ENCODE data around the gene TMC1. TPM values are rescaled to one million over a fixed set of nuclear protein-coding genes. Genes with fewer than 3 reads are reported as not detected.

TMC1 gene
- total and polyA plus RNA-seq, 12 donors = 0.01 to 0.67 (median 0.43) TPM; not detected in 6

DNA sequence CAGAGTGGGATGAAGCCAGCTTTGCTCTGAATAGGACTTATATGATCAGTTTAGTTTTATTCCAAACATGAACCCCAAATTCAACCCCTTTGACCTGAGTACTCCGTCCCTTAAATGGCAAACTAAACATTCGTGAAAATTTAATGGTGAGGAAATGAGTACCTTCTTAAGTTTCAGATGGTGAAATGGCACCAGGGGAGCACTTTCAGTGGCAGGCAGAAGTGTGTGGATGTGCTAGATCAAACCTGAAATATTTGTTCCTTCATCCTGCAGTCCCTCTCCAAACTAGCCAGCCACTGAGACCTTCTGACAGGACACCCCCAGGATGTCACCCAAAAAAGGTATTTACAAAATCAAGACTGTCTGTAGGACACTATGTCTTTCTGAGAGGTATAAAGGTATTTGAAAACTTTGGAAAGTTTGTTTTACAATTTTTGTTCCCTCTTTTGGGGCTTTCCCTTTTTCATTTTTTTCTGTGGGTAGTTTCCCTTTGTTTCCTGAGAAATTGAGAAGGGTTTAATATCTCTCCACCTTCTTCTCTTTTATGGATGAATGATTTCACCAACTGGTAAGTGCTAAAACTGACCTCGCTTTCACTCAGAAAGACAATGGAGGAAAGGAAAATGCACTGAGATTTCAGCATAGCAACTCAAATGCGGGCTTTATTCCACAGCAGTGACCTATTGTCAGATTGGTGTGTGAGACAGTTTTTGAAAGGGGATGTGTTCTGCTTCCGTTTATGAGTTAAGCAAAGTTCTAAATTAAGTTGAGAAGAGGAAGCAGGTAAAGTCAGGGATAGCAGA, 127.1 kb downstream of the TMC1 start:
- Histone ChIP-seq H3K9me3 (no peaks in the 10 kb centered on the region), H3K27me3 (no peaks in the 10 kb centered on the region), H3K4me3 (no peak overlapping the region), H3K36me3 (no peaks in the 10 kb centered on the region), H3K27ac (no peak overlapping the region), H3K4me1 (no peaks in the 10 kb centered on the region)
- 67 to 71% methylated on average over 5 of the region's 5 CpGs for WGBS, 2 donors
- intact Hi-C loops (cut with DNase I) = no loop called here
- ATAC-seq (no peak), DNase-seq (no peak)
- TF ChIP-seq, protein P1, sequence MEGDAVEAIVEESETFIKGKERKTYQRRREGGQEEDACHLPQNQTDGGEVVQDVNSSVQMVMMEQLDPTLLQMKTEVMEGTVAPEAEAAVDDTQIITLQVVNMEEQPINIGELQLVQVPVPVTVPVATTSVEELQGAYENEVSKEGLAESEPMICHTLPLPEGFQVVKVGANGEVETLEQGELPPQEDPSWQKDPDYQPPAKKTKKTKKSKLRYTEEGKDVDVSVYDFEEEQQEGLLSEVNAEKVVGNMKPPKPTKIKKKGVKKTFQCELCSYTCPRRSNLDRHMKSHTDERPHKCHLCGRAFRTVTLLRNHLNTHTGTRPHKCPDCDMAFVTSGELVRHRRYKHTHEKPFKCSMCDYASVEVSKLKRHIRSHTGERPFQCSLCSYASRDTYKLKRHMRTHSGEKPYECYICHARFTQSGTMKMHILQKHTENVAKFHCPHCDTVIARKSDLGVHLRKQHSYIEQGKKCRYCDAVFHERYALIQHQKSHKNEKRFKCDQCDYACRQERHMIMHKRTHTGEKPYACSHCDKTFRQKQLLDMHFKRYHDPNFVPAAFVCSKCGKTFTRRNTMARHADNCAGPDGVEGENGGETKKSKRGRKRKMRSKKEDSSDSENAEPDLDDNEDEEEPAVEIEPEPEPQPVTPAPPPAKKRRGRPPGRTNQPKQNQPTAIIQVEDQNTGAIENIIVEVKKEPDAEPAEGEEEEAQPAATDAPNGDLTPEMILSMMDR (IDR thresholded peaks at IDR 0.05) = no peak

DNA sequence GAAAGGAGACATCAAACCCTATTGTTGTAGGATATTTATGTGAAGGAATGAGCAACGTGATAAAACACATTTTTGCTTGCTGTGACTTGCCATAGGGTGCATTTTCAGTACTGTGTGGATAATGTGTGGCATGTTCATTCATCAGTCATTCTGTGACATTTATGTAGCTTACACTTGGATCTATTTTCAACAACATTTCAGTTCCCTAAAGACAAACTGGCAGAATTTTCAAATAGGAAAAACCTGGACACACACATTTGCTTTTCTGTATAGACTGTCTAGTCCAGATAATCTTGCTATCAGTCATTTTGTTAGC, 127.7 kb downstream of the TMC1 start:
- H3K4me3 ChIP-seq = no peak overlapping the region
- no peaks in the 10 kb centered on the region for H3K9me3 ChIP-seq
- ATAC-seq (no peak), DNase-seq (no peak)
- no peaks in the 10 kb centered on the region for H3K36me3 ChIP-seq
- TF ChIP-seq, protein P1 (IDR thresholded peaks at IDR 0.05) = no peak
- H3K4me1 ChIP-seq = no peaks in the 10 kb centered on the region
- no peak overlapping the region for H3K27ac ChIP-seq
- WGBS, 2 donors = 30 to 31% methylated on average over 1 of the region's 1 CpG
- H3K27me3 ChIP-seq = no peaks in the 10 kb centered on the region
- intact Hi-C loops (cut with DNase I) = no loop called here

DNA sequence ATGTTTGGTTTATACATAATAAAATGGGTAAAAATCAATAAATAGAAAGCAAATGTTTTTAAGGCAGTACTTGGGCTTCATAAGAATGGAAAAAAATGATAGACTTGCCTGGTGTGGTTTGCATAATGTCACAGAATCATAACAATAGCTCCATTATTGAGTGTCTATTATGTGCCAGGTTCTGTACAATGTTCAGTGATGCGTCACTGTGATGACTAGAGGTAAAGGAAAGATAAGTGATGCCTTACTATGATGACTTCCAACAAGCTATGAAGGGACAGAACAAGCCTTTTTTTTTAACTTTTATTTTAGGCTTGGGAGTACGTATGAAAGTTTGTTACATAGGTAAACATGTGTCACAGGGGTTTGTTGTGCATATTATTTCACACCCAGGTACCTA, 128.8 kb downstream of the TMC1 start:
- TF ChIP-seq, protein P1 (IDR thresholded peaks at IDR 0.05) = no peak
- 75 to 80% methylated on average over 2 of the region's 2 CpGs for WGBS, 2 donors

DNA sequence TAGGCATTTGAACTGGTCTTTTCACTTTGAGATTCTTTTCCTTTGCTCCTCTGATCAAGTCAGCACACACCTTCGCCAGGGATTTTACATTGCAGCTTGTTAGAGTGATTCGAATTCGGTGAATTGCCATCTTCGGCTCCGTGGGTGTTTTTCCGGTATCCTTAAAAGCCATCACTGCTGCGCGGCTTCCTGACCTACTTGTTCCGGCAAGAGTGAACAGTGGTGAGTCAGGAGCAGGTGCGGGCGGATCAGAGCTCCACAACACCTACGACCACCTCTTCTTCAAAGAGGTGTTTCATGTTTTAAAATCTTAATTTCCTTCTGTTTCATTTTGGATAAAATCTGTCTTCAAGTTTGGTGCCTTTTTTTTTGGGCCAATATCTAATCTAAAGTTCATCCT, 134.6 kb downstream of the TMC1 start:
- H3K36me3 ChIP-seq = no peaks in the 10 kb centered on the region
- intact Hi-C loops (cut with DNase I) = no loop called here
- no peaks in the 10 kb centered on the region for H3K4me1 ChIP-seq
- no peak overlapping the region for H3K4me3 ChIP-seq
- TF ChIP-seq, protein P1 (IDR thresholded peaks at IDR 0.05) = no peak
- no peak overlapping the region for H3K27ac ChIP-seq
- DNase-seq (no peak), ATAC-seq (no peak)
- no peaks in the 10 kb centered on the region for H3K9me3 ChIP-seq
- WGBS, 2 donors = 95% methylated on average over 12 of the region's 12 CpGs
- H3K27me3 ChIP-seq = no peaks in the 10 kb centered on the region

More for the DNA sequence above, 128.8 kb downstream of the TMC1 start:
- Histone ChIP-seq H3K27me3 (no peaks in the 10 kb centered on the region), H3K9me3 (no peaks in the 10 kb centered on the region), H3K27ac (no peak overlapping the region), H3K36me3 (no peaks in the 10 kb centered on the region), H3K4me3 (no peak overlapping the region), H3K4me1 (no peaks in the 10 kb centered on the region)
- intact Hi-C loops (cut with DNase I) = no loop called here
- ATAC-seq (no peak), DNase-seq (no peak)
